SK-N-MC (cell line): ENCODE results near the gene CCDC192.

Experiments used
- EZH2 ChIP-seq: fragments of 200-600 bp; sonication (generic); IDR thresholded peaks from one replicate; pipeline ENCODE4 v1.6.1; 2017; ENCODE audit warnings: antibody characterized with exemption
- POLR2AphosphoS5 ChIP-seq: IDR thresholded peaks from 2 replicates; pipeline ENCODE4 v1.6.1; 2012; ENCODE audit warnings: mild to moderate bottlenecking, low read depth, low read length, borderline replicate concordance

DNA sequence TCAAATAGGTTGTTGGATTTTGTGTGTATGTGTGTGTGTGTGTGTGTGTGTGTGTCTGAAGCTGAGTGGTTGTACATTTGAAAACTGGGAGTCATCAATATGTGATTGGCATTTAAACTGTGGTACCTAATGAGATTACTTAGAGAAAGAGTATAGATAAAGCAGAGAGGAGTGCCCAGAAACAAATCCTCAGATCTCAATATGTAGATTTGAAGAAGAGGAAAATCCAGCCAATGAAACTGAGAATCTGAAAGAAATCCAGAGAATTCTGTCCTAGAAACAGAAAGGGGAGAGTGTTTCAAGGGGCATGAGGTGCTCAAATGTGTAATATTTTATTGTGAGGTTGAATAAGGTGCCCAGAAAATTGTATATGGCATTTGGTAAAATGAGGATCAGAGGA, 66.2 kb downstream of the CCDC192 start:
- no peak for TF ChIP-seq EZH2
- TF ChIP-seq POLR2AphosphoS5: no peak
